HG02840 (cell line): ENCODE measurements around the gene LRRC1.
A peak's percentile ranks its signal among the peaks of the same experiment; 100 is the strongest.

Experiments
- ATAC-seq: cut with Tn5 transposase; IDR thresholded peaks from one replicate; pipeline ENCODE4 v1.9.1; 2021; ENCODE audit warnings: mild to moderate bottlenecking, moderate library complexity, moderate number of reproducible peaks; ENCODE audit not compliant: unreplicated experiment, low FRiP score

The LRRC1 gene

DNA sequence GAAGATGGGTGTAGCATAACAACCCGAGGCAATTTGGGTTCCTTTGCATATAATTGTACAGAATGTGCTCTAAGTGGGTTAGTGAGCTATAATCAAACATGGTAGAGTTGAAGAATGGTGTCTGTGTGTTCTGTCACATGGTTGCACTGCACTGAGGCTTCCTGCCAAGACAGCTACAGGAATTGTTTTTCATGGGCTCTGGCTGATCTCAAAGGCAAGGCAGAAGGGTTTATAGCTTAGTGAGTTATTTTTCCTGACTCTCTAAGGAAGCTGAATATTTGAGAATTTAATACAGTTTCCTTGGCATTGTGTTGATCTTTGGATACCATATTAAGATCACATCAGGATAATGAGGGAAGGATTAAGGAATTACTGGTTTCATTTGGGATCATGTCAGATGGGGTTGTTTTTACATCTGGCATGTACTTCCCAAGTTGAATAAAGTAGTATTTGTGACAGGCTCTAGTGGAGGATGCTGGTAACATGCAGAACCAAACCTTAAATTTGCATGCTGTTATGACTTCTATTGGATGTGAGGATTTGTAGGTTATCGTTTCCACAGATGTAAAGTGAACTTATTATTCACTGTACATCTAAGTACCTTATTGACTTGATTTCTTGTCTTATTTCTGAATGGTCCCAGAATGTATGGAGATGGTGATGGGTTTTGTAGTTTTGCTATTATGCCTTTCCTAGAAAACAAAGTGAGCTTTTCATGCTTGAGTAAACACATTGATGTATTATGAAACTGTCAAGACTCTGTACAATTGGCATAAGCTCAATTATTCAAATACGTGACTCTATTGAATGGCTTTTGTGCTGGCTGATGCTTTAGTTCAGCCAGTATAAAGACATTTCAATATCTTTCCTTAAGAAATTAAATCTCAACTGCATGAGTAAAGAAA, 43.3 kb downstream of the LRRC1 start:
- no peak for ATAC-seq

DNA sequence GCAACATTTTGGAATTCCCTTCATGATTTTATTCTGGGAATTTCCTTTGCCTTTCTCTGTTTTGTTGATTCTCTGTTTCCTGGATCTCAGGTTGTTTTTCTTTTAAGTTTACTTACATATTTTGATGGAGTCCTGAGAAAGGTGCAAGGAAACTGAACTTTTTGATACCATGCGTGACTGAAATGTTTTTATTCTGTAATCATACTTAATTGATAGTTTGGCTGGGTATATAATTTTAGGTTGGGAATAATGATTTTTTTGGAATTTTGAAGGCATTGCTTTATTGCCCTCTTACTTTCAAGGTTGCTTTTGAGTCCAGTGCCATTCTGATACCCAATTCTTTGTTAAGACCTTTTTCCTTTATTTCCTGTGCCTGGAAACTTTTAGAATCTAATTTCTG, 45.2 kb downstream of the LRRC1 start:
- ATAC-seq = no peak

DNA sequence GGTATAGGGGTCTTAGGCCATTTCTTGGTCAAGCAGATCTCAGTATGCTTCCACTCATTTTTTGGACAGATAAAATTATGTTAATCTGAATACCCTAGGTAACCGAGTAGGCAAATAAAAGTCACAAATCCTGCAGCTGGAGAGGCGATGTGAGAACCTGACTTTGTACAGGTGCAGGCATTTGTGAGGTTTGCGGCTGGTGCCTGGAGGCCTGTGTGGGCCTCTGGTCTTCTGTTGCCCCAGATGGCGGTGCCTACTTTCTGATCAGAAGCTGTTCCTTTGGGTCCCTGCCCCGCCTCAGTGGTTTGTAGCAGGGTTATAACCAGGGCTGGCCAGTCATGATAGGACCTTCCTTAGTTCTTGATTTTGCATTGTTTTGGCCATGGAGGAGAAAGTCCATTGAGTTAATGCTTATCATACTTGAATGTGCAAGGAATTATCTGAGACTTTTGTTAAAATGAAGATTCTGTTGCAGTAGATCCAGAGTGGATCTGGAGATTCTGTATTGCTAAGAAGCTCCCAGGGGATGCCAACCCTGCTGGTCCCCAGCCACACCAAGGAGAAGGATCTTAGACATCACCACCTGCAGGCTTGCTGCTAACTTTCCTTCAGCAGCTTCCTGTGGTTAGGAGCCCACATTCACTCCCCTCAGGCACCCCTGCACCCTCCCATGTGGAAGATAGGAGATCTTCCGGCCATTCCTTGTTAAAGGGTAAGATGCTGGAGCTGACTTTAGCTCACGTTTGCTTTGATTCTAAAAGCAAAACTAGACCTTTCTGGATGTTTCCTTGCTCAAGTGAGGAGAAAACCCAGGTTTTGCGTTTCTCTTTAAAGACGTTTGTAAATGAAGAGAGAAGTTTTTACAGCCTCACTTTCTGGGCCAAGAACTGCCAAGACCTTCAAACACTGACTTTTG, 50.7 kb downstream of the LRRC1 start:
- ATAC-seq = no peak

DNA sequence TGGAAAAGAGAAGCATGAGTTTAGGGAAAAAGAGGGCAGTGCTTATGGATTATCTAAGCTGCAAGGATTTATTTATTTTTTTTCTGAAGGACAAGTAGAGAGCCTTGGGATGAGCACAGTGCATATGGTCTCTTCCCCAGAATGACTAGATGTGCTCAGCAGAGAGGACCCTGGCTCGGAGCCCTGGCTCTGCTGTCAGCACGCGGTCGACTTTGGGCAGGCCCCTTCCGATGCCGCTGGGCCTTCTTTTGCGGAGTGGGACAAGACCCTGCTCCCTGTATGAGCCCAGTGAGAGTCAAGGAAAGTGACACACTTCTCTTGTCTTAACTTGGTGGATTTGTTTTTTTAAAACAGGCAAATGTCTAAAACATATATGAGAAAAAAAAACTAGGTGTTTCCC, 51.4 kb downstream of the LRRC1 start:
- no peak for ATAC-seq

DNA sequence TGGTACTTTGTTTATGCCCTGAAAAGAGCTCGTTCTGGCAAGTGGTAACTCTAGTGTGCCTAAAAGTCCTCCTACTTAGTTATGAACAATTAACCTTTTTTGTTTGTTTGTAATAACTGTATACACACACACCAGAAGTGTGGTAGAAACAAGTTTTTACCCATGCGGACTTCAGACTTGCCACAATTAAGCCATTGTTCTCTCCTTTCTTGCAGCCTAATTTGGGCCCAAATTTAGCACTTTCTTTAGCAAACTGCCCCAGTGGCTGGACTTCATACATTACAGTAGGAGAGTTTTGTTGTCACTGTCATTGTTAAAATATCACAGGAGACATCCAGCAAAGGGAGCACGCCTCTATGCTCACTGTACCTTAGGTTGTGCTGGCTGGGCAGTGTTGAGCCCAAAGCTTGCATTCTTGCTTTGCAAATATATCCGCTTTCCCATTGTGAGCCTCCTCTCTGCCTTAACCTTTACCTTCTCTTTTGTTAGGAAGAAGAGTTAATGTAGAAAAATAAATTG, 53.0 kb downstream of the LRRC1 start:
- ATAC-seq = no peak

DNA sequence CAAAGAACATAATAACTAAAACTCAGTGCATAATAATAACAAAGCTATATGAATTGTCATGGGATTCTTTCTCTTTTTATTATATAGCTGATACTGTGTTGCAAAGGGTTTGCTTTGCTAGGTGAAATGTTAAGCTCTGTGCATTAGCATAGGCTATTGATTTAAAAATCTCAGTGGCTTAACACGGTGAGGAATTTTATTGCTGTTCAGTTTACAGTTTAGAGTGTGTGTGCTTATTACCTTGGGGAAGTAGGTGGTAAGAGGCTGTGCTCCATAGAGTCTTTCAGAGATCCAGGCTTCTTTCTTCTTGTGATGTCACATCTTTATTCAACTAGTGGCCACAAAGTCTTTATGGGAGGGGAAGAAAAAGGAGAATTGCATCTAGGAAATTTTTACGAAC, 55.7 kb downstream of the LRRC1 start:
- ATAC-seq = no peak

DNA sequence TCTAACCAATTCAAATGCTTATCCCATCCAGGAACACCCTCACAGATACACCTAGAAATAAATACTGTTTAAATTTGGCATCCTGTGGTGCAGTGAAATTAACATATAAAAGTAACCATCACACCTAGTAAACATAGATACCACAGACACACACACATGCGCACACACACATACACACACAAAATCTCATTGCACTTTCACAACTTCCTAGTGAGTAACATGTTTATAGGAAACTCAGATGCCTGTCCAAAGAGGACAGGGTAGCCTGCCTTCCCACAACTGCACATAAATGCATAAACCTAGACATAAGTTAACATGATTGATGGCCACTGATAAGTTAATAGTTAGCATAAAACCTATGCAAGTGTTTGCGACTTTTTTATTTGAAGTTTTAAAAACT, 56.8 kb downstream of the LRRC1 start:
- ATAC-seq = no peak

DNA sequence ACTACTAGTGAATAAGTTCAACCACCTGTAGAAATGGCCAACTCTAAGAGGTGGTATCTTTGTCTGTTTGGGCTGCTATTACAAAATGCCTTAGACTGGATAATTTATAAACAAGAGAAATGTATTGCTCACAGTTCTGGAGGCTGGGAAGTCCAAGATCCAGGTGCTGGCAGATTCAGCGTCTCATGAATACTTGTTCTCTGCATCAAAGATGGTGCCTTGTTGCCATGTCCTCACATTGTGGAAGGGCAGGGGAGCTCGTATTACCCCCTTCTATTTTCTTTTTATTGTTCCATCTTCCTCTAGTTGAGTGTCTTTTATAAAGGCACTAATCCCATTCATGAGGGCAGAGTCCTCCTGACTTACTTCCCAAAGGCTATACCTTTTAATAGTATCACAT, 58.0 kb downstream of the LRRC1 start:
- no peak for ATAC-seq

DNA sequence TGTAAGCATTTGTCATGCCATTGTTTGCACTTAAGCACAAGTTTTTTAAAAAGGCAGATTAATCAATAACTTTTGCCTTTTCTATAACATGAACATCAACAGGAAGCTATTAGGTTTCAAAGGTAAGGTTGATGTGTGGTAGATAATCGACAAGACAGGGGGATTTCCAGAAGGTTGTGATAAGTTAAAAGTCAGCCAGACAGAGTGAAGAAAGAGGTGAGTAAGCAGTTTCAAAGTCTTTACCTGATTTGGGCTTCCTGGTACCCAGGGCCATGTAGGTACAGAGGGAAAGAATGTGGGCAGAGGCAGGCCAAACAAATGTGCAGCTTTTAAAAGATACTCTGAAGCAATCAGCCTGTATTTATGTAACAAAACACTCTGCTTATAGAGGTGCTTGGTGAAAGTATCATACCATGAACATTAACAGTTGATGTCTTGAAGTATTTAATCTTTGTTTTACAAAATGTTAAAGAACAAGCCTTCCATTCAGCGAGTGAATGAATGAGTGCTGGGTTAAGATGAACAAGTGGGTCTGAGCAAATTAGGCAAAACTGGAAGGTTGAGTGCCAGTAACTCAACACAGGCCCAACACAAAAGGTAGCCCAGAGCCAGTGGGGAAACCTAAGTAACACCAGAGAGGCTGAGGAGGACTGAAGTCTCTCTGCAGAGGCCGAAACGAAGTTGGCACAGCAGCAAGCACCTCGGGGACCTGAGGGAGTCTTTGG, 60.2 kb downstream of the LRRC1 start:
- peak; percentile 85 for ATAC-seq

DNA sequence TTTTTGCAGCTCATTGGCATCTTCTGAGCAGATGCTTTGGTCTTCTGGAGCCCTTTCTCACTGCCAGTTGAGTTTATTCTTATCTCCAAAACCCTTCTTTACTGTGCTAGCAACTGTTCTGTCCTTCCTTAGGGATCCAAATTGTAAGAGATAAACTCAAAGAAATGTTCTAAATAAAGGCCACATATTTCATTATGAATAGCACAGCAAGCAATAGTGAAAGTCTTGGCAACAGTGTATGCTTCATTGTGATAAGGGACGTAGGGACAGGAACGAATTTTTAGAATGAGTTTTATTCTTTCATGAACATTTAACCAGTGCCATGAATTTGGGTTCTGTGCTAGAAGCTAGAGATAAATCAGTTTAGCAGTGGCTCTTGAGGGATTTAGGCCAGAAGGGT, 61.1 kb downstream of the LRRC1 start:
- no peak for ATAC-seq

DNA sequence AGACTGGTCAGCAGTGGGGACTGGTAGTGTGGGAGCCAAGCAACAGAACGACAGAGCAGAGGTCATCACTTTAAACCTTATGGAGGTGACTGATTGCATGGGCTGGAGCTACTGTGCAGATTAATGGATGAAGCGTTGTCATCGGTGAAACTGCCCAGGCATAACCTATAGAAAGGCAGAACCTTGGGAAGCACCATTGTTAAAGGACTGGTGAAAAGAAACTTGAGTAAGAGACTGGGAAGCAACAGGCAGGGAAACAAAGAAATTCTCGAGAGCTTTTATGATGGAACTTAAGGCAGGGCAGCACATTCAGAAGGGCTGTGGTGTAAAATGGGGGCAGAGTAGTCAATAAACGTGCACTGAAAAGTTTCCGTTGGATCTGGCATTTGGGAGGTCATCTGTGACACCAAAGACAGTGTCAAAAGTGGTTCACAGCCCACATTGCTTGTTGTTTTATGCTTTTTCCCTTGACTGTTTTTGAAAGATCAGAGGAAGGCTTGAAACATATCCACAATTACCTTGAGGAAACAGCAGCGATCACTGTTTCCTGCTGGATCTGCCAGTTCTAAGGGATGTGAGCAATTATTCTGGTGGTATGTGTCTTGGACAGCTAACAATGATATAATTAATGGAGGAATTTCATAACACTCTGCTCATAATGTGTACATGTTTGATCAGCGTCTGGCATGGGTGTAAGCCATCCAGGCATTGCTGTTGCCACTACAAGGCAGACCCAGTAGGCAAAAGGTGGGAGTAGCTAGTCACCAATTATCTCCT, 62.7 kb downstream of the LRRC1 start:
- ATAC-seq = no peak

DNA sequence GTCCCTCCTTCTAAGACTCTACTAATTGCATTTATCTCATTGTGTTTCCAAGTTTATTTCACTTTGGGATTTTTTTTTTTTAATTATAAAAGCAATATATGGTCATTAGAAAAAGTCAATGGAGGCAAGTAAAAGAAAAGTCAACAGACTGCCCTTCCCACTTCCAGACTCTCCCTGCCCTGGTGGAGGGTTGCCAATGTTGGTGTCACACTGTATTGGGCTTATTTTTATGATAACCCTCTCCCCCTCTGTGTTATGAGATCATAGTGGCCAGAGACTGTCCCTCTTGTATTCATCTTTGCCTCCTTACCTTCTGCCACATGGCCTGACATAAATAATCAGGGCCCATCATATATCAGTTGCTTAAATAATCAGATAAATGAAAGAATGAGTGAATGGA, 63.4 kb downstream of the LRRC1 start:
- no peak for ATAC-seq

DNA sequence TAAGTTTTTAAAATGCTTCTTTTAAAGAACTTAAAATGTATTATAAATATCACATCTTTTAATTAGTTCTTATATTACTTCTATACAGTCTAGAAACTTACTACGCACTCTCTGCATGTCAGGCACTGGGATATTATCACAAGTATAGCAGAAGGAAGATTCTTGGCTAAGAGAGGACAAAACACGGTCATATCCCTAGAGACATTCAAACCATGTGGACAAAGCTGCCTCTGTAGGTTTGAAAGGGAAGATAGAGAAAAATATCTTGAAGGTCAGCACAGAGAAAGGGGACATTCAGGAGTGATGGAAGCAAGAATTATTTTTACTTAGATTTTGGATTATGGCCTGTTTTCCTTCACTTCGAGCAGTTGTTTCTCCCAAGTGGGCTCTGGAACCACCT, 64.1 kb downstream of the LRRC1 start:
- no peak for ATAC-seq

DNA sequence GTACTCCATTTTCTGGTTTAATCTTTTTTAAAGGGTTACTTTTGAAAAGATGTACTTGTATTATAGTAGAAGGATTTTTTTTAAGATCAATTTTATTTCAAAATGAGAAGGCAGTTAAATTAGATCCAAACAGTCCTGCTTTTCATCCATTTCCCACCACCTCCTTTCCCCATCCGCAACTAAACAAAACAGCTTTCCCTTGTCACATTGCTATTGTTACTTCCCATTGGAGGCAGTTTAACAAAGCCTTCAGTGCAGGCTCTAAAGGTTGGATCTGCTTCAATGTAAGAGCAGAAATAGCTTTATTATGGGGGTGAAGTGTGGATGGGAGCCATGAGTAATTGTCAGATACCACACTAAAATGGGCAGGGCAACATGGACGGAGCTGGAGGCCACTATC, 65.7 kb downstream of the LRRC1 start:
- ATAC-seq = no peak

DNA sequence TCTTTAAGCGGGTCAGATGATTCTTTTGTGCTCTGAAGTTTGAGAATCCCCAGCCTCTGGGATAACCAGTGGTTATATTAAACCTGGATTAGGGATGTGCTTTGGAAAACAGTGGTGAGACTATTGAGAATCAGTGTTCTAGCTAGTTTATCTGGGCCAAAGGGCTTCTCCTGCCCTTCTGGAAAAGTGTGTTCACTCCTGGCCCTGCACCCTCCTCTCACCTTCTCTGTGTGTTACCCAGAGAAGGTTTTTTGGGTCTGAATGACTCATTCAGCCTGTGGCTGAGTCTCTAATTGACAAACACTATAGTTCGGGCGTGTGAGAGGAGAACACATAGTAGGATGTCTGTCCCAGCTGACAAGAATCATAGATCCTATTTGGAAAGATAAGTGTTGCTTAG, 66.7 kb downstream of the LRRC1 start:
- no peak for ATAC-seq

DNA sequence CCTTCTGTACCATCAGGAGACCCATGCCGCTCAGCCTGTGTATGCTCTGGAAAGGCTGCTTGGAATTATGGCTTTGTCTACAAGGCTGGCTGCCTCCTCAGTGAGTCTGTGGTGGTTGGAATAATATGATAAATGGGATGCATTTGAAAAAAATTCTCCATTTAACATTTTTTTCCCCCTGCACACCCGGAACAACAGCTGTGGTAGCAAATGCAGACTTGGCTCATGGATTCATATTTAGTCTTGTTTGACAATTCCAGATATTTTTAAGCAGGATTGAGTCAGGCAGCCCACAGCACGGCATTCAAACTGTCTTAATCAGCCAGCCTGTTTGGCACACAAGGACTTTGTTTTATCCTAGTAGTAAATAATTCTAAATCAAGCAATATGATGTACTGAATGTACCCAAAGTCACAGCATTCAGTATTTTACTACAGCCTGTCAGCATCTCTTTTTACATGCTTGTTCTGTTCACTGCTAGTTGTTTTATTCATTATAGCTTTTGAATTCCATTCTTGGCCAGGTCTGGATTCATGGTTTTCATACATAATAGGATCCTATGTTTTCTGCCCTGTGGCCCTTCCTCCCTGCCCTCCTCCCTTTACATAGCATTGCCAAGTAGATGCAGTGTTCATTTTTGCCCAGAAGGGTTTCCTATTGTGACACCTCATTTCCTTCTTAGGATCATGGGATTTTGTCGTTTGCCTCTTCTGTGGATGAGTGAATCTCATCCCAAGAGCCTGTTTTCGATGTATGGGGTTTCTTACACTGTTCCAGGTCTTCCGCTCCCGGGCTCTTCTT, 68.1 kb downstream of the LRRC1 start:
- ATAC-seq = no peak

DNA sequence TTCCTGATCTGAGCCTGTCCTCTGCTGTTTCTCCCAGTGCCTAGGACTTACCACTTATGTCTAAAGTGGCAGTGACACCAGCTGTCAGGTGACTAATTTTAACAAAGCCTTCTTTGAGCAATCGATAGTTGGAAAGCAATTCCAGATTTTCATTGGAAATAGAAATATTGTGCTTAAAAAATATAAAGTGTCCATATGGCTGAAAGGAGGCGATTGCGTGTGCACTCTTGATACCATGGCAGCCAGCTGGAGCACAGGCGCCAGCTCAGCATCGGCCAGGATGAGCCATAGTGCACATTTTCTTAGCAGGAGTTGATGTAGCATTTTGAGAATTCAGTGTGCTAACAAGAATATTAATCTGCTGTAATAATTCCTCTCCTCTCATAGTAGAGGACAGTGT, 70.0 kb downstream of the LRRC1 start:
- ATAC-seq = no peak

DNA sequence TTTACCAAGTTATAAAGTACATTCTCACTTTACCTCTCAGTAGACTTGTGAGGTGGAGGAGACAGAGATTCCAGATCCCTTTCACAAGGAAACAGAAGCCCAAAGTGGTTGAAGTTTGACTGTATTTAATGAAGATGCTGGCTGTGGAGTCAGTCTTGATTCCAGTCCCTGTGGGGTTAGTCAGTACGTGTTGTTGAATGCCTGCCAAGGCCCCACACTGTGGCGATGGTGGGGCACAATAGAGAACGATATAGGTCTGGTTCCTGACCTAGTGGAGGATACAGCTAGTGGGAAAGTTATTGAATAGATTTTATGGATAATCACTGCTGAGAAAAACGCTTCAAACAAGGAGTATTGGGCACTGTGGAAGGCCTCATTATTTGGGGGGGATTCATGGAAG, 71.4 kb downstream of the LRRC1 start:
- ATAC-seq = no peak

DNA sequence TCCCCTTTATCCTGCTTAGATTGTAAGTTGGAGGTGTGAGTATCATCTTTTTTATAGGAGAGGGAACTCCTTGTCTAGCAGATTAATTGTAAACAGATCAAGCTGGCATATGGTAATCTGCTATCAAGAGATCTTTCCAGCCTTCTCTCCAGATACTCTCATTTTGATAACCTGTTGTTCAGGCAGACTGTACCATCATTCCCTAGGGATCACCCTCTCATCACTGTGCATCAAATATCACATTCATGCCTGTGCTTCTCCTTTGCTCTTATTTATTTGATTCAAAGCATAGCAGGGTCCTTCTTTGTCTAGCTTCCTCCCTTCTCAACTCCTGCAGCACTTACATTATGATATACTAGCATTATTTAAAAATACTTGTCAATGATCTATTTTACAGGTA, 73.8 kb downstream of the LRRC1 start:
- ATAC-seq = no peak
